A673 (cell line): ENCODE measurements around the gene GRIFIN.

Source experiments
- CTCF ChIP-seq: fragments of 300-800, 200-600 bp; sonication (generic); conservative IDR thresholded peaks from 2 replicates; pipeline ENCODE4 v1.5.1; 2017; ENCODE audit warnings: low read depth, mild to moderate bottlenecking, antibody characterized with exemption, low read length, moderate library complexity, mixed read lengths
- EZH2 ChIP-seq: fragments of 200-600 bp; sonication (generic); IDR thresholded peaks from 2 replicates; pipeline ENCODE4 v1.6.1; 2017; ENCODE audit warnings: borderline replicate concordance, low read depth, mild to moderate bottlenecking, mixed read lengths, antibody characterized with exemption, low read length; ENCODE audit not compliant: poor library complexity, severe bottlenecking

GRCh38 chr7:2481195-2481594, 5.0 kb upstream of the GRIFIN start:
- TF ChIP-seq CTCF (no peak), EZH2 (no peak)
